Measurements from ENCODE around the gene ENOX1. TPM values are rescaled to one million over a fixed set of nuclear protein-coding genes. Genes with fewer than 3 reads are reported as not detected.
A peak's percentile ranks its signal among the peaks of the same experiment; 100 is the strongest.

Gene ENOX1
- total and polyA plus RNA-seq, 4 donors, result 0.33 to 7.7 (median 1.1) TPM

DNA sequence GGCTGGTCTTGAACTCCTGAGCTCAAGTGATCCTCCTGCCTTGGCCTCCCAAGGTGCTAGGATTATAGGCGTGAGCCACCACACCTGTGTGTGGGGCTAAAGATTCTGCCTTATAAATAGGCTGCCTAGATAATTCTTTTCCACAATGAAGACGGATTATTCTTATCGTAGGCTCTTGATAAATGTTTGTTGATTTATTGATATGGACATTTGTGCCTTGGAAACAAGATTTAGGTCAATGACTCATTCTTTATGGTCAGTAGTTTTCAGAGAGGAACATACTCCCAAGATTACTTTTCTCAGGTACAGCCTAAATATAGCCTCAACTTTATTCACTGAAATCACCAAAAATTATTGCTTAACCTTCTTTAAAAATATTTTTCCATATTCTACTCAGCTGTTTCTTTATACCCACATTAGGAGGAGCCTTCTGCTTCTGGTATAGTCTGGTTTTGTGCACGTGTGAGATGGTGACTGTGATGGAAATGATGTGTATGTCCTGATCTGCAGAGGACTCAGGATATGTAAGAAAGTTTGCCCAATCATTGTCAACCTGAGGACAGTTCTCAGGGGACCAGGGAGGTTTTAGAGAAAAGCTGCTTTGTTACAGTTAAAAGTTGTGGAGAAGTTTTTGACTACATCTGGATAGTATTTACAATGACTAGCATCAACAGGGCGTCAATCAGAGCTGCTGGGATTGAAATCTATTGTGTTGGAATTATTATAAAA is 554.5 kb downstream of the ENOX1 start:
- Histone ChIP-seq H3K9ac (ENCODE audit: insufficient read depth in 1 of 2, low read length in 2 of 2) (no peak overlapping the region), H3K36me3 (ENCODE audit: control insufficient read depth in 4 of 4, insufficient read depth in 4 of 4, low read length in 4 of 4) (no peaks in the 10 kb centered on the region), H3K4me3 (no peak overlapping the region), H3K27ac (ENCODE audit: low read depth in 1 of 2, low read length in 1 of 2) (no peak overlapping the region), H3K9me3 (ENCODE audit: control insufficient read depth in 4 of 4, insufficient read depth in 3 of 4, low read length in 3 of 4) (no peaks in the 10 kb centered on the region), H3K4me1 (ENCODE audit: control insufficient read depth in 5 of 5, insufficient read depth in 5 of 5, low read length in 5 of 5) (peaks cover 0 to 6% (median 0%) of the 10 kb centered on the region in 5 donors), H3K27me3 (ENCODE audit: control insufficient read depth in 3 of 3, insufficient read depth in 3 of 3, low read length in 2 of 3) (no peaks in the 10 kb centered on the region)
- DNase-seq (no peak), ATAC-seq (ENCODE audit: insufficient read depth, low FRiP score) (no peak)
- WGBS, 2 donors, result 80 to 93% methylated on average over 5 of the region's 5 CpGs
- TF ChIP-seq, protein P1, sequence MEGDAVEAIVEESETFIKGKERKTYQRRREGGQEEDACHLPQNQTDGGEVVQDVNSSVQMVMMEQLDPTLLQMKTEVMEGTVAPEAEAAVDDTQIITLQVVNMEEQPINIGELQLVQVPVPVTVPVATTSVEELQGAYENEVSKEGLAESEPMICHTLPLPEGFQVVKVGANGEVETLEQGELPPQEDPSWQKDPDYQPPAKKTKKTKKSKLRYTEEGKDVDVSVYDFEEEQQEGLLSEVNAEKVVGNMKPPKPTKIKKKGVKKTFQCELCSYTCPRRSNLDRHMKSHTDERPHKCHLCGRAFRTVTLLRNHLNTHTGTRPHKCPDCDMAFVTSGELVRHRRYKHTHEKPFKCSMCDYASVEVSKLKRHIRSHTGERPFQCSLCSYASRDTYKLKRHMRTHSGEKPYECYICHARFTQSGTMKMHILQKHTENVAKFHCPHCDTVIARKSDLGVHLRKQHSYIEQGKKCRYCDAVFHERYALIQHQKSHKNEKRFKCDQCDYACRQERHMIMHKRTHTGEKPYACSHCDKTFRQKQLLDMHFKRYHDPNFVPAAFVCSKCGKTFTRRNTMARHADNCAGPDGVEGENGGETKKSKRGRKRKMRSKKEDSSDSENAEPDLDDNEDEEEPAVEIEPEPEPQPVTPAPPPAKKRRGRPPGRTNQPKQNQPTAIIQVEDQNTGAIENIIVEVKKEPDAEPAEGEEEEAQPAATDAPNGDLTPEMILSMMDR (IDR thresholded peaks at IDR 0.05; ENCODE audit: control extremely low read depth, extremely low read depth), result no peak

DNA sequence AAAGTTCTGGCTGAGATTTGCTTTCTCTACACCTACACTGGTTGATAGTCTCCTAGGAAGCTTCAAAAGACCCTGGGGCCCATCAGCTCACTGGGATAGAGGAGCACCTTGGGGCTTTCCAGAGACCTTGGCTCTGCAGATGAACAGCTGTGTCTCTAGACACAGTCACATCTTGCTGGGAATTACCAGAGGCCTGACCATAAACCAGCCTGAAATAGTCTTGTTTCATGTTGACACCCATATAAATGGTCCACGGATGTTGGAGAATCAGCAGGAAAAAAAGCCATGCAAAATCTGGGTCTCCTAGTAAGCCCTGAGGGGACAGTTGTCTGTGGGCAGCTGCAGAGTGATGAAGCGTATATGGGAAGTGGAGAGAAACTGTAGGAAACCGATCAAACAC is 555.8 kb downstream of the ENOX1 start:
- ATAC-seq (ENCODE audit: insufficient read depth, low FRiP score), result no peak
- WGBS, 2 donors, result 38 to 59% methylated on average over 3 of the region's 3 CpGs

DNA sequence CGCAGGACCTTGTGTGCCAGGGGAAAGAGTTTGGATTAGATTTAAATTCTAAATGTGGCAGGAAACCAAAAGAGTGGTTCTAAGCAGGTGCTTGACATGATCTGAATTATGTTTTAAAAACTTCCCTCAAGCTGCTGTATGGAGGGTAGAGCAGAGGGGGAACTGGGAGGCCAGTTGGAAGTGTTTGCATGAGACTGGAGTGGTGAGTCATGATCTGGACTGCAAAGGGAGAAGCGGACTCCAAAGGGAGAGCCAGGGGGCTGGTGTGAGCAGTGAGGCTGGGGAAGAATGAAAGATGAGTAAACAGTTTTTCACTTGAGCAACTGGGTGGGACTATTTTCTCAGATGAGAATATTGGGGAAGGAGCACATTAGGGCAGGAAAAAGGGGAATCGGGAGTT is 557.3 kb downstream of the ENOX1 start:
- Histone ChIP-seq H3K9me3 (ENCODE audit: control insufficient read depth in 4 of 4, insufficient read depth in 3 of 4, low read length in 3 of 4) (no peaks in the 10 kb centered on the region), H3K9ac (ENCODE audit: insufficient read depth in 1 of 2, low read length in 2 of 2) (no peak overlapping the region), H3K27me3 (ENCODE audit: control insufficient read depth in 3 of 3, insufficient read depth in 3 of 3, low read length in 2 of 3) (no peaks in the 10 kb centered on the region), H3K4me3 (no peak overlapping the region), H3K4me1 (ENCODE audit: control insufficient read depth in 5 of 5, insufficient read depth in 5 of 5, low read length in 5 of 5) (peaks cover 0 to 6% (median 0%) of the 10 kb centered on the region in 5 donors), H3K36me3 (ENCODE audit: control insufficient read depth in 4 of 4, insufficient read depth in 4 of 4, low read length in 4 of 4) (no peaks in the 10 kb centered on the region), H3K27ac (ENCODE audit: low read depth in 1 of 2, low read length in 1 of 2) (no peak overlapping the region)
- ATAC-seq (ENCODE audit: insufficient read depth, low FRiP score) (peak; percentile 66), DNase-seq (no peak)
- 52 to 74% methylated on average over 3 of the region's 3 CpGs for WGBS, 2 donors
- TF ChIP-seq, protein P1 (IDR thresholded peaks at IDR 0.05; ENCODE audit: control extremely low read depth, extremely low read depth), result no peak

More for the DNA sequence above, 555.8 kb downstream of the ENOX1 start:
- Histone ChIP-seq H3K27me3 (ENCODE audit: control insufficient read depth in 3 of 3, insufficient read depth in 3 of 3, low read length in 2 of 3) (no peaks in the 10 kb centered on the region), H3K4me3 (no peak overlapping the region), H3K4me1 (ENCODE audit: control insufficient read depth in 5 of 5, insufficient read depth in 5 of 5, low read length in 5 of 5) (peaks cover 0 to 6% (median 0%) of the 10 kb centered on the region in 5 donors), H3K9me3 (ENCODE audit: control insufficient read depth in 4 of 4, insufficient read depth in 3 of 4, low read length in 3 of 4) (no peaks in the 10 kb centered on the region), H3K9ac (ENCODE audit: insufficient read depth in 1 of 2, low read length in 2 of 2) (no peak overlapping the region), H3K36me3 (ENCODE audit: control insufficient read depth in 4 of 4, insufficient read depth in 4 of 4, low read length in 4 of 4) (no peaks in the 10 kb centered on the region), H3K27ac (ENCODE audit: low read depth in 1 of 2, low read length in 1 of 2) (no peak overlapping the region)
- TF ChIP-seq, protein P1 (IDR thresholded peaks at IDR 0.05; ENCODE audit: control extremely low read depth, extremely low read depth), result no peak
- DNase-seq, result no peak
